NCI-H2227 (cell line): ENCODE measurements around the gene IL32.
"Not testable (repeated sequence)": the region's sequence is repeated elsewhere in the genome, so short reads cannot be mapped to it uniquely, and the experiment has no call there.

Source experiments
- DNase-seq: peaks from one replicate; lab custom pipeline; 2025; ENCODE audit not compliant: unreplicated experiment; lab: John Stamatoyannopoulos, UW

IL32 gene

GRCh38 chr16:3051009-3051408 is 14.4 kb upstream of the IL32 start:
- no peak for DNase-seq

GRCh38 chr16:3051494-3051893 is 13.9 kb upstream of the IL32 start:
- no peak for DNase-seq

- DNase-seq: not testable (repeated sequence)
Observed at GRCh38 chr16:3052571-3053329, 12.7 kb upstream of the IL32 start.

GRCh38 chr16:3053330-3053710 is 12.1 kb upstream of the IL32 start:
- not testable (repeated sequence) for DNase-seq

- DNase-seq: no peak
Observed at GRCh38 chr16:3054965-3055733, 10.3 kb upstream of the IL32 start.

- not testable (repeated sequence) for DNase-seq
Observed at GRCh38 chr16:3055734-3056115, 9.7 kb upstream of the IL32 start.

GRCh38 chr16:3056336-3057180 is 8.9 kb upstream of the IL32 start:
- DNase-seq: no peak

GRCh38 chr16:3057181-3058138 is 8.0 kb upstream of the IL32 start:
- DNase-seq: no peak

- peak; percentile 61 for DNase-seq
Observed at GRCh38 chr16:3058139-3059030, 7.1 kb upstream of the IL32 start.

GRCh38 chr16:3059041-3059722 is 6.3 kb upstream of the IL32 start:
- peak; percentile 93 for DNase-seq

- DNase-seq: no peak
Observed at GRCh38 chr16:3059723-3060242, 5.7 kb upstream of the IL32 start.

GRCh38 chr16:3060339-3061127 is 4.9 kb upstream of the IL32 start:
- no peak for DNase-seq

- no peak for DNase-seq
Observed at GRCh38 chr16:3062553-3062952, 2.9 kb upstream of the IL32 start.

- DNase-seq: no peak
Observed at GRCh38 chr16:3063625-3064386, 1.6 kb upstream of the IL32 start.

GRCh38 chr16:3065742-3066439 is 451 bp downstream of the IL32 start:
- no peak for DNase-seq

- DNase-seq: no peak
Observed at GRCh38 chr16:3066440-3066748, 954 bp downstream of the IL32 start.

- no peak for DNase-seq
Observed at GRCh38 chr16:3068487-3068886, 3.0 kb downstream of the IL32 start.
